Activated CD8-positive, alpha-beta memory T cell treated with anti-CD3 and anti-CD28 coated beads, Interleukin-2, amount 10 ng/mL, durations not matched to agents 7 days and 5 days (primary cell): Measurements from ENCODE around the gene GPC3. TPM values are rescaled to one million over a fixed set of nuclear protein-coding genes. Genes with fewer than 3 reads are reported as not detected.
"Not testable (repeated sequence)": the region's sequence is repeated elsewhere in the genome, so short reads cannot be mapped to it uniquely, and the experiment has no call there.

ENCODE experiments used
- ATAC-seq: fragments of 150-1000 bp; cut with Tn5 transposase; one replicate; pipeline ENCODE4 v1.10.0; 2021; ENCODE audit warnings: moderate library complexity
- CTCF ChIA-PET: fragments of 350-600 bp; sonication (Branson Sonifier 250); formaldehyde crosslinking; loops from one replicate; lab custom pipeline; 2021; ENCODE audit warnings: antibody characterized with exemption; lab: Charles Lee
- DNase-seq: peaks from one replicate; pipeline ENCODE4 v3.0.0-alpha.2; 2020
- H3K27ac Mint-ChIP-seq: one replicate; pipeline ENCODE4 v1.8.0; 2021; ENCODE audit warnings: mild to moderate bottlenecking, mixed read lengths
- H3K27me3 Mint-ChIP-seq: one replicate; pipeline ENCODE4 v1.8.0; 2021; ENCODE audit warnings: mixed read lengths
- H3K36me3 Mint-ChIP-seq: one replicate; pipeline ENCODE4 v1.8.0; 2021; ENCODE audit warnings: mild to moderate bottlenecking, mixed read lengths
- H3K4me1 Mint-ChIP-seq: one replicate; pipeline ENCODE4 v1.8.0; 2021; ENCODE audit warnings: mixed read lengths
- H3K4me3 Mint-ChIP-seq: one replicate; pipeline ENCODE4 v1.8.0; 2021; ENCODE audit warnings: mild to moderate bottlenecking, moderate library complexity, mixed read lengths
- H3K9me3 Mint-ChIP-seq: one replicate; pipeline ENCODE4 v1.8.0; 2022; ENCODE audit warnings: low read depth, mixed read lengths
- total RNA-seq, 2 experiments: library from RNA; stranded (reverse); gene quantifications; one replicate each; pipeline ENCODE4 v1.2.3, GENCODE V29; 2021

The GPC3 gene
- total RNA-seq, 2 experiments from 2014 or later: not detected

GRCh38 chrX:133749951-133750350 is 235.4 kb downstream of the GPC3 start:
- CTCF ChIA-PET: no interaction called here
- no peaks in the 10 kb centered on the region for H3K9me3 Mint-ChIP-seq
- DNase-seq: no peak
- H3K27me3 Mint-ChIP-seq: no peaks in the 10 kb centered on the region
- H3K27ac Mint-ChIP-seq: no peak overlapping the region
- H3K36me3 Mint-ChIP-seq: no peaks in the 10 kb centered on the region
- no peak for ATAC-seq
- no peaks in the 10 kb centered on the region for H3K4me1 Mint-ChIP-seq
- H3K4me3 Mint-ChIP-seq: no peak overlapping the region

DNA sequence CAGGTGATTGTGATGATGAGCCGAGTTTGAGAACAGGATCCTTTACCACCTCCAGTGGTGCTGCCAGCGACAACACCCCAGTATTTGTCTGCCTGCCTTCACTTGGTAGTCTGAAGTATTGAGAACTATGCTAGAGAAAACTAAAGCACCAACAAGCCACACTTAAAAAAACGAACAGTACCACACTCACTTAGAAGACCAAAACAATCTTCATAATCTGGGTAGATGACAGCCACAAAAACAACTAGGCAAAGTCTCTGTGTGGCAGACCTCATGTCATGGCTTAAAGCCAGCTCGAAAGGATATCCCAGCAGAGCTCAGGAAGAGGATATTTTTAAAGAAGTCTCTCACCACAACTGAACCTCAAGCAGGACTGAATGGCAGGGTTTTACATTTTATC is 236.0 kb downstream of the GPC3 start:
- Mint-ChIP-seq H3K36me3 (no peaks in the 10 kb centered on the region), H3K4me1 (no peaks in the 10 kb centered on the region), H3K27me3 (no peaks in the 10 kb centered on the region), H3K27ac (no peak overlapping the region), H3K9me3 (no peaks in the 10 kb centered on the region), H3K4me3 (no peak overlapping the region)
- CTCF ChIA-PET: no interaction called here
- DNase-seq (no peak), ATAC-seq (no peak)

GRCh38 chrX:133747196-133747595 is 238.2 kb downstream of the GPC3 start:
- Mint-ChIP-seq H3K27ac (no peak overlapping the region), H3K9me3 (no peaks in the 10 kb centered on the region)
- CTCF ChIA-PET: no interaction called here

GRCh38 chrX:133746593-133746992 is 238.8 kb downstream of the GPC3 start:
- no peak overlapping the region for H3K4me3 Mint-ChIP-seq
- H3K4me1 Mint-ChIP-seq: no peaks in the 10 kb centered on the region
- no peaks in the 10 kb centered on the region for H3K36me3 Mint-ChIP-seq
- no peak overlapping the region for H3K27ac Mint-ChIP-seq
- DNase-seq (no peak), ATAC-seq (no peak)
- H3K9me3 Mint-ChIP-seq: no peaks in the 10 kb centered on the region
- CTCF ChIA-PET: no interaction called here
- H3K27me3 Mint-ChIP-seq: no peaks in the 10 kb centered on the region

More at GRCh38 chrX:133747196-133747595, 238.2 kb downstream of the GPC3 start:
- ATAC-seq (no peak), DNase-seq (no peak)
- no peaks in the 10 kb centered on the region for H3K4me1 Mint-ChIP-seq
- H3K36me3 Mint-ChIP-seq: no peaks in the 10 kb centered on the region
- H3K4me3 Mint-ChIP-seq: no peak overlapping the region
- H3K27me3 Mint-ChIP-seq: no peaks in the 10 kb centered on the region

DNA sequence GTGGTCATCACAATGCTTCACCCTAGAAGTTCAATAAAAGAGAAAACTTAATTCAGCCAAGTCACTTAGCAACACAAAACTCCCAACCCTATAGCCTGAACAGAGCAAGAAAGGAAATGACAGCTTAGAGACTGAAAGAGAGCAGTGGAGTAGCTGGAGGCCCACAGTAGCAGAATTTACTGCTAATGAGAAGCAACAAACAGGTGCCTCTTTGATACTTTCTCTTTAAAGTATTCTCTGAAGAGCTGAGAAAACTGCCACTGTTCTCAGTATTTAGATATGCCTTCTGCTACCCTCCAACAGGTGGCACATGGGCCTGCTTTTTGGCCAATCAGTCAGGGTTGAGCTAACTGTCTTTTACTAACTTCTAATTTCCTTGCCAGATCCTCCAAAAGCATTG is 240.0 kb downstream of the GPC3 start:
- H3K27ac Mint-ChIP-seq: no peak overlapping the region
- no peaks in the 10 kb centered on the region for H3K36me3 Mint-ChIP-seq
- no peak overlapping the region for H3K4me3 Mint-ChIP-seq
- CTCF ChIA-PET: no interaction called here
- no peaks in the 10 kb centered on the region for H3K27me3 Mint-ChIP-seq
- ATAC-seq: no peak
- no peaks in the 10 kb centered on the region for H3K9me3 Mint-ChIP-seq
- DNase-seq: no peak
- H3K4me1 Mint-ChIP-seq: no peaks in the 10 kb centered on the region

DNA sequence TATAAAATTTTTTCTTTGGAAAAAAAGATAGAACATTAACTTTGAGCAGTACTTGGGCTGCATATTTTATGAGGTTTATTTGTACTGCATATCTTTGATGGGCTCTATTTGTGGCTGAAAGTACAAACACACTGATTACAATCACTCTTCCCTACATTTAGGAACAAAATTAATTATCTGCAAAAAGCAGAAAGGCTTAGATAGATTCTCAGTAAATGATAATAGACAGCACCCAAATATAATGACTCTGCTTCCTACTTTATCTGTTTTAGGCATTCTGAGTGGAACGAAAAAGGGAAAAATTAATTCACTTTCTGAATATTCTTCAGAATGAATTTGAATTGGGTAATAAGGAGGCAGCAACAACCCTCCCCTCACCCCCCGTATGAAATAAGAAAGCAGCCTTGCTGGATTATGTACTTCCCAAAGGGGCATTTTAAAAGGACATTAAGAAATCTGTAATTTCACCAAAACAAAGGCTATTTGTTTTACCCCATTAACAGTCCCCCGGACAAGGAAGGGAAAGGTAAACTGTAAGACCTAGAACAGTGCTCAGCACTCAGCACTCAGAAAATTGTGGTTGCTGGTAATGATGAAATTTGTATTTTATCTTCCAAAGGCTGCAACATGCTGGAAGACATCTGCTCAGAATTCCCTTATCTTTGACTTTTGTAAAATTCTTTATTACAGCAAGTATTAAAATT is 242.6 kb downstream of the GPC3 start:
- DNase-seq: no peak
- no peak for ATAC-seq
- Mint-ChIP-seq H3K4me1 (no peaks in the 10 kb centered on the region), H3K9me3 (no peaks in the 10 kb centered on the region), H3K27ac (no peak overlapping the region), H3K36me3 (no peaks in the 10 kb centered on the region), H3K27me3 (no peaks in the 10 kb centered on the region), H3K4me3 (no peak overlapping the region)
- CTCF ChIA-PET: no interaction called here

GRCh38 chrX:133741303-133741702 is 244.1 kb downstream of the GPC3 start:
- no peak overlapping the region for H3K27ac Mint-ChIP-seq
- H3K9me3 Mint-ChIP-seq: no peaks in the 10 kb centered on the region
- no peaks in the 10 kb centered on the region for H3K27me3 Mint-ChIP-seq
- H3K36me3 Mint-ChIP-seq: no peaks in the 10 kb centered on the region
- CTCF ChIA-PET: no interaction called here
- H3K4me3 Mint-ChIP-seq: no peak overlapping the region
- H3K4me1 Mint-ChIP-seq: no peaks in the 10 kb centered on the region
- ATAC-seq (no peak), DNase-seq (no peak)

DNA sequence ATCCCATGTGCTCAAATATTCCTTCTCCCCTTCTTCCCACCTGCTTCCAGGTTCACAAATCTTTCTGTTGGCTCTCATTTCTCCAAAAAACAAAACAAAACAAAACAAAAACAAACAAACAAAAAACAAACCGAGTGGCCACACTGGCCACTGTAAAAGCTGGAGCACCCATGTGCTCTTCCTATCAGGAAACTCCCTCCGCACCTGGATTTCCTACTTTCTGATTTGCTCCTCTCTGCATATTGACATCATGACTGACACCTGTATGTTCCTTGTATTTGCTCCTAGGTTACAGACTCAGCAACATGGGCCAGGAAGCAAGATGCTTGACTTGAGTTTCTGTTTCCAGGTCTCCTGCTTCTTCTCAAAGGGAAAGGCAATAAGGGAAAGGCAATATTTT is 258.8 kb downstream of the GPC3 start:
- no peaks in the 10 kb centered on the region for H3K36me3 Mint-ChIP-seq
- peaks cover 4% of the 10 kb centered on the region for H3K27me3 Mint-ChIP-seq
- peaks cover 2% of the 10 kb centered on the region for H3K4me1 Mint-ChIP-seq
- ATAC-seq (no peak), DNase-seq (no peak)
- H3K27ac Mint-ChIP-seq: no peak overlapping the region
- no peaks in the 10 kb centered on the region for H3K9me3 Mint-ChIP-seq
- no peak overlapping the region for H3K4me3 Mint-ChIP-seq
- CTCF ChIA-PET: no interaction called here

GRCh38 chrX:133726211-133726630 is 259.2 kb downstream of the GPC3 start:
- no peaks in the 10 kb centered on the region for H3K36me3 Mint-ChIP-seq
- DNase-seq: no peak
- H3K27ac Mint-ChIP-seq: no peak overlapping the region
- H3K9me3 Mint-ChIP-seq: no peaks in the 10 kb centered on the region
- H3K4me3 Mint-ChIP-seq: no peak overlapping the region
- peaks cover 4% of the 10 kb centered on the region for H3K27me3 Mint-ChIP-seq
- CTCF ChIA-PET: no interaction called here
- peaks cover 2% of the 10 kb centered on the region for H3K4me1 Mint-ChIP-seq
- ATAC-seq: no peak

DNA sequence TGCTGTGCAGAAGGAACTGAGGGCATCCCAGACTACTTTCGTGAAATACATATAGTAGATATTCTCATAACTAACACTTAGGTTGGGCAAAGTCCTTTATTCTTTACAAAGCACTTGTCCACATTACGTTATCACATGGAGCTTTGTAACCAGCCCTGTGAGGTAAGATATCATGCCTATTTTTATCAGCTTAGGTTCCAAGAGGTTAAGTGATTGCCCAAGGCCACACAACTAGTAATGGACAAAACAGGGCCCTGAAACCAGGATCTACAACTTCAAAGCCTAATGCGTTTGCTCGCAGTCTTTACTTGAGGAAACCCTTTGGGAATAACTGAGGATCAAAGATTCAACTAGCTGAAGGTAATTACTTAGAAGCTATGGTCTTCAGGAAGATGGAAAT is 261.5 kb downstream of the GPC3 start:
- no peaks in the 10 kb centered on the region for H3K36me3 Mint-ChIP-seq
- peaks cover 2% of the 10 kb centered on the region for H3K4me1 Mint-ChIP-seq
- peaks cover 2% of the 10 kb centered on the region for H3K27me3 Mint-ChIP-seq
- CTCF ChIA-PET: no interaction called here
- DNase-seq: no peak
- H3K9me3 Mint-ChIP-seq: no peaks in the 10 kb centered on the region
- no peak overlapping the region for H3K27ac Mint-ChIP-seq
- no peak overlapping the region for H3K4me3 Mint-ChIP-seq
- ATAC-seq: no peak

- H3K9me3 Mint-ChIP-seq: no peaks in the 10 kb centered on the region
- H3K4me1 Mint-ChIP-seq: peaks cover 2% of the 10 kb centered on the region
- H3K27me3 Mint-ChIP-seq: peaks cover 2% of the 10 kb centered on the region
- H3K4me3 Mint-ChIP-seq: peak overlapping the region; percentile 19
- ATAC-seq (no peak), DNase-seq (no peak)
- H3K27ac Mint-ChIP-seq: no peak overlapping the region
- H3K36me3 Mint-ChIP-seq: no peaks in the 10 kb centered on the region
- CTCF ChIA-PET: no interaction called here
These were observed 262.6 kb downstream of the GPC3 start for GRCh38 chrX:133722756-133723155.

DNA sequence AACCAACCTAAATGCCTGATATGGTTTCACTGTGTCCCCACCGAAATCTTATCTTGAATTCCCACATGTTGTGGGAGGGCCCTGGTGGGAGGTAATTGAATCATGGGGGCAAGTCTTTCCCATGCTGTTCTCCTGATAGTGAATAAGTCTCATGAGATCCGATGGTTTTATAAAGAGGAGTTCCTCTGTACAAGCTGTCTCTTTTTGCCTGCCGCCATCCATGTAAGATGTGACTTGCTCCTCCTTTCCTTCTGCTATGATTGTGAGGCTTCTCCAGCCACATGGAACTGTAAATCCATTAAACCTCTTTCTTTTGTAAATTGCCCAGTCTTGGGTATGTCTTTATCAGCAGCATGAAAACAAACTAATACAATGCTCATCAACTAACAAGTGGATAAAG is 265.1 kb downstream of the GPC3 start:
- DNase-seq, H3K36me3 Mint-ChIP-seq, H3K27ac Mint-ChIP-seq, H3K4me1 Mint-ChIP-seq, CTCF ChIA-PET, ATAC-seq, H3K4me3 Mint-ChIP-seq, H3K9me3 Mint-ChIP-seq, H3K27me3 Mint-ChIP-seq: not testable (repeated sequence)

- ATAC-seq (no peak), DNase-seq (no peak)
- Mint-ChIP-seq H3K4me3 (no peak overlapping the region), H3K4me1 (no peaks in the 10 kb centered on the region), H3K9me3 (no peaks in the 10 kb centered on the region), H3K27me3 (no peaks in the 10 kb centered on the region), H3K36me3 (no peaks in the 10 kb centered on the region), H3K27ac (no peak overlapping the region)
- CTCF ChIA-PET: no interaction called here
These were observed 269.7 kb downstream of the GPC3 start for GRCh38 chrX:133715715-133716114.

- no peaks in the 10 kb centered on the region for H3K4me1 Mint-ChIP-seq
- peaks cover 4% of the 10 kb centered on the region for H3K27me3 Mint-ChIP-seq
- H3K4me3 Mint-ChIP-seq: no peak overlapping the region
- no peaks in the 10 kb centered on the region for H3K9me3 Mint-ChIP-seq
- CTCF ChIA-PET: no interaction called here
- DNase-seq (no peak), ATAC-seq (no peak)
- no peaks in the 10 kb centered on the region for H3K36me3 Mint-ChIP-seq
- H3K27ac Mint-ChIP-seq: no peak overlapping the region
These were observed 275.9 kb downstream of the GPC3 start for GRCh38 chrX:133709501-133709900.

DNA sequence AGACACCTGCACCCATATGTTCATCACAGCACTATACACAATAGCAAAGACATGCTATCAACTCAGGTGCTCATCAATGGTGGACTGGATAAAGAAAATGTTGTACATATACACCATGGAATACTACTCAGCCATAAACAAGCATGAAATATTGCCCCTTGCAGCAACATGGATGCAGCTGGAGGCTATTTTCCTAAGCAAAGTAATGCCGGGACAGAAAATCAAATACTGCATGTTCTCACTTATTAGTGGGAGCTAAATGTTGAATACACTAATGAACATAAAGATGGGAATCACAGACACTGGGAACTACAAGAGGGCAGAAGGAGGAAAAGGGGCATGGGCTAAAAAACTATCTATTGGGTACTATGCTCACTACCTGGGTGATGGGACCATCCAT is 278.5 kb downstream of the GPC3 start:
- Mint-ChIP-seq H3K4me3 (no peak overlapping the region), H3K27me3 (peaks cover 4% of the 10 kb centered on the region), H3K36me3 (no peaks in the 10 kb centered on the region), H3K9me3 (no peaks in the 10 kb centered on the region), H3K4me1 (no peaks in the 10 kb centered on the region), H3K27ac (no peak overlapping the region)
- no peak for DNase-seq
- CTCF ChIA-PET: no interaction called here
- no peak for ATAC-seq
